HG02852 (cell line): ENCODE measurements around the gene CD1D.
A peak's percentile ranks its signal among the peaks of the same experiment; 100 is the strongest.

Experiments used
- ATAC-seq: cut with Tn5 transposase; IDR thresholded peaks from one replicate; pipeline ENCODE4 v1.9.1; 2021; ENCODE audit warnings: mild to moderate bottlenecking, moderate library complexity; ENCODE audit not compliant: unreplicated experiment

The CD1D gene

DNA sequence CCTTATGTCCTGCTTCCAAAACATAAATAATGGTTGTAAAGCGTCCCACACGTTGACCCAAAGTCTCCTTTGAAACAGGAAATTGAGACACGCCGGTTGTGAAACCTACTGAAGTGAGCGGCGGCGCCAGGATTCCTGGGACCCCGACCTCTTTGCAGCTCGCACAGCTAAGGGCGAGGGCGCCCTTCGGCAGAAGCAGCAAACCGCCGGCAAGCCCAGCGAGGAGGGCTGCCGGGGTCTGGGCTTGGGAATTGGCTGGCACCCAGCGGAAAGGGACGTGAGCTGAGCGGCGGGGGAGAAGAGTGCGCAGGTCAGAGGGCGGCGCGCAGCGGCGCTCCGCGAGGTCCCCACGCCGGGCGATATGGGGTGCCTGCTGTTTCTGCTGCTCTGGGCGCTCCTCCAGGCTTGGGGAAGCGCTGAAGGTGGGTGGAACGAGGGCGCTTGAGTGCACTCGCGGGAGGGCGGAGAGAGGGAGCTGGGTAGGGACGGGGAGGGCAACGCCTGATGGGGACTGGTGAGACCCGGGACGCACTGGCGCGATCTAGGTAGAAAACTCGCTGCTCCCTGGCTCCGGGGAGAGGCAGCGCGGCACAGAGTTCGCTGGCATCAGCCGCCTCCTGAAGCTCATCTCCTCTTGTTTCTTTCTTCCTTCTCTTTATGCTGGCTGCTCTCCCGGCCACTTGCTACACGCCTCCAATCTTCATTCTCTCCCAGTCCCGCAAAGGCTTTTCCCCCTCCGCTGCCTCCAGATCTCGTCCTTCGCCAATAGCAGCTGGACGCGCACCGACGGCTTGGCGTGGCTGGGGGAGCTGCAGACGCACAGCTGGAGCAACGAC lies at the start of gene CD1D:
Gene CD1D, plus strand, starts transcription at position 155 of the 836 bp plus-strand sequence. Its CDS starts 207 bp downstream, at position 362.
- ATAC-seq, result no peak

DNA sequence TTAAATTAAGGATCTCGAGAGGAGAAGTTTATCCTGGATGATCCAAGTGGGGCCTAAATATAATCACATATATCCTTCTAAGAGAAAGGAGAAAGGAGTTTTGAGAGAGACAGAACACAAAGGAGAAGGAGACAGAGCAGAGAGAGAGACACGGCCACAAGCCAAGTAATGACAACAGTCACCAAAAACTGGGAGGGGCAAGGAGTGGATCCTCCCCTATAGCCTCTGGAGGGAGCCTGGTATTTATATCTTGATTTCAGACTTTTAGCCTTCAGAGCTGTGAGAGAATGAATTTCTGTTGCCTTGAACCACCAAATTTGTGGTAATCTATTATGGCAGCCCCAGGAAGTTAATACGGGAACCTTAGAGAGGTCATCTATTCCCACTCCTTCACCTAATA lies 49.5 kb upstream of the CD1D start:
- no peak for ATAC-seq

DNA sequence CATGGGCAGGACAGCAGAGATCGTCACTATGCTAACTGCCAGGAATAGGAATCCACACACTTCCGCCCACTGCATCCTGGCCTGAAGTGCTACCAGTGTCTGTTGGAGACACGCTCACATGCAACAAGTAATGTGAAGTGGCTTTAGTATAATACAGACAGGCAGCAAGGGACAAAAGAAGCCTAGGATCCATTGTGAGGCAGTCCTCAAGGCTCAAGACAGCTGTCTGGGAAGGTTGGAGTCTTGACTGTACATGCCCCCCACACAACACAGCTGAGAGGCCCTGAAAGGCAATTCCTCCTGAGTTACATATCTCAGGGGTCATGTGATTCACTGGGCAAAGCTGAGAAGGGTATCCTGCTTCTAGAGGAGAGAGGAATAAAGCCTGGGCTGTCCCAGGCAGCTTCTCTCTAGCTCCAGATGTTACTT lies 39.9 kb upstream of the CD1D start:
- ATAC-seq, result no peak

DNA sequence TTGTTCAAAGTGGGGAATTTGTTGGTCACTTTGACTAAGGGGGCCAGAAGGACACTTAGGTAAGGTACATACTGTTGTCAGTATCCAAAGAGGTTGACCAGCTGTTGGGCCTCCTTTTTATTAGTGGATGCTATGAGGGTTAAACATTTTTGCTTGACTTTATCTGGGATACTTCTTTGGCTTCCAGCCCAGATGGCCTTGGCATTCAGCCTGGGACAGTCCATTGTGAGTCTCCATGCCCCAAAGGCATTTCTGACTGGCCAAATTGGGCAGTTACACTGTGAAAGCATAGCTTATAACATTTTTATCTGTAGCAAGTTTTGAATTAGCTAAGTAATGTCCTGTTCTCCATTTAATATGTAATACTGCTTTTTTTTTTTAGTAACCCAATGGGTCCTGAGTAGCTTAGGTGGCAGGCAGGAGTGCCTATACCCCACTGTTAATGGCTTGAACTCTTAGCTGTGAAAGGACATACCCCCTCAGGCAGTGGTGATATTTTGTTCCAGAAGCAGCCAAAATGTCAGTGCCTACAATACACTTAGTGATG lies 35.4 kb upstream of the CD1D start:
- no peak for ATAC-seq

DNA sequence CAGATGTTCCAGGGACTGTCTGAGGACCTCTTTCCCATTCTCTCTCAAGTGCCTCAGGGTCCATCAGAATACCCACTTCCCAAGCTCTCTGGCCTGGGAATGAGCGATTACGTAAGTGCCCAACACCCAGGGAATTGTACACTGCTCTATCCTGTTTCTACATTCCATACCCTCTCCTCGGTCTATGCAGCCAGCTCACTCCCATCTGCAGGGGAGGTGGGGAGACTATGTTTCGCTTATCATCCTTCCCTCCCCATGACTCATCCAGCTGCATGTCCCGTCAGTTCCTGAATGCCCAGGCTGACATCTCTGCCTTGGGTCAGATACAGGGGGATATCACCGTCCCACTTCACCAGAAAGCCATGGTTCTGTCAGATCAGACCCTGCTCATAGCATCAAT lies 34.5 kb upstream of the CD1D start:
- no peak for ATAC-seq

DNA sequence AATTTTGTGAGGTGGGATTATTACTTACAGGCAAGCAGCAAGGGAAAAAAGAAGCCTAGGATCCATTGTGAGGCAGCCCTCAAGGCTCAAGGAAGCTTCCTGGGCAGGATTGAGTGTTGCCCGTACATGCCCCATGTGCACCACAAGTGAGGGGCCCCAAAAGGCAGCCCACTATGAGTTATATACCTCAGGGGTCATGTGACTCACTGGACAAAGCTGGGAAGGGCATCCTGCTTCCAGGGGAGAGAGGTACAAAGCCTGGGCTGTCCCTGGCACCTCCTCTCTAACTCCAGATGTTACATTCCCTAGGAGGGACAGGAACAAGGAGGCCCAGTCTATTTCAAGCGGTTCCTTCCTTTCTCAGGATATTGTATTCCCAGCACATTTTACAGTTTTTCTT lies 34.0 kb upstream of the CD1D start:
- ATAC-seq, result no peak

DNA sequence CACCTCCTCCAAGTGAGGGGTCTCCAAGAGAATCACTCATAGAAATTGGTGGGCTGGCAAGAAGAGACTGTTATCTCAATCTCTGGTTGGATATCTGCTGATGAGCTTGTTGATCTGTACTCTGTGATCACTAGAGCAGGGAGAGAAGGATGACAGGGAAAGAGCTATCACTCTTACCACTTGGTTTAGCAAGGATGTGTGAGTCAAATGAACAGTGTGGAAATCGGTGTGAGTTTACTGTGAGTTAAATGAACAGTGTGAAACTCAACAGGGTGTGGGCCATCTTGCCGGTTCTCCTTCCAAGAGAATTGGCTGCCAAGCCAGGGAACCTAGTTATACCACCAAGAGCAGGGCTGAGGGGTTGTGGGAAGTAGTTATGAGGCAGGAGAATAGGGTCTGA lies 33.3 kb upstream of the CD1D start:
- no peak for ATAC-seq

DNA sequence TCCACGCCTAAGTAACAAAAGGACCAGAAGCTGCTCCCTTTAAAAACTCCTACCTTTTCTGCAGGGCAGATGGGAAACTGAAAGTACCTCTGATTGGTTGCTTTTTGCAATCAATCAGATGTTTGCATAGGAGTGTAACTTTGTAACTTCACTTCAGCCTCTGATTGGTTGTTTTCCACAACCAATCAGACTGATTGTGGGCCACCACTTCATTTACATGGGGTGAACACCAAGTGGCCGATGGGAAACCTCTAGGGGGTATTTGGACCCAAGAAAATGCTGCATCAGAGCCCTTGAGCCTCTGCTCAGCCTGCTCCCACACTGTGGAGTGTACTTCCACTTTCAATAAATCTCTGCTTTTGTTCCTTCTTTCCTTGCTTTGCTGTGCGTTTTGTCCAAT lies 32.8 kb upstream of the CD1D start:
- ATAC-seq, result no peak

DNA sequence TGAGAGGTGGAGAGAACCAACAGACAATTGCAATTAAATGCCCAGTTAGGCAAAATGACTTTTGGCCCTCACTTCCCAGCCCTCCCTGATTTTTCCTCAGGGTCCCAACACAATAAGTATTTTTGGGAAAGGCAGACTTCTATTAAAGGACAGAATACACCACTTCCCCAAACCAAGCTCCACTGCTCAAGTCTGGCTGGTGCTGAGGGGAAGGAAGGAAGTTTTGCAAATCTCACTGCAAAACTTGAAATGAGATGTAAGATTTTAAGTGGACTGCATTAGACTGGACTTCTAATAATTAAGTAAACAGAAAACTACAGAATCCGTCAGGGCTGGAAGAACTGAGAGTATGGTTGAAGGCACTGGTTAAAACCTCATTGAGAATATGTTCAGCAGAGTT lies 32.2 kb upstream of the CD1D start:
- ATAC-seq, result no peak

DNA sequence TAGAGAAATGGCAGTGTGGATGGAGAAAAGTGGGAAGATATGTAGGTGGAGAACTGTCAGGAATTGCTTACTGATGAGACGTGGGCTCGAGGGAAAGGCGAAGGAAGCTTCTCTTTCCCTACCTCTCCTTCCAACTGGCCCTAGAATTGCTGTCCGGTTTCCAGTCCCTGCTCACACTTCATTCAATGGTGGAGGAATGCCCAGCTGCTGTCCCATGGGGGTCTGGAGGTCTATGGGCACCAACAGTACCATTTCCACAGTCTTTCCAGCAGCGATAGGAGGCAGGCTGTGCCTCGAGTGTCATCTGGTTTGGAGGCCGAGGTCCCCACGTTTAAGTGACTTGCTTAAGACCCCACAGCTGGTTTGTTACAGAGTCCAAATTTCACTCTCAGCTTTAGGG lies 31.5 kb upstream of the CD1D start:
- no peak for ATAC-seq

DNA sequence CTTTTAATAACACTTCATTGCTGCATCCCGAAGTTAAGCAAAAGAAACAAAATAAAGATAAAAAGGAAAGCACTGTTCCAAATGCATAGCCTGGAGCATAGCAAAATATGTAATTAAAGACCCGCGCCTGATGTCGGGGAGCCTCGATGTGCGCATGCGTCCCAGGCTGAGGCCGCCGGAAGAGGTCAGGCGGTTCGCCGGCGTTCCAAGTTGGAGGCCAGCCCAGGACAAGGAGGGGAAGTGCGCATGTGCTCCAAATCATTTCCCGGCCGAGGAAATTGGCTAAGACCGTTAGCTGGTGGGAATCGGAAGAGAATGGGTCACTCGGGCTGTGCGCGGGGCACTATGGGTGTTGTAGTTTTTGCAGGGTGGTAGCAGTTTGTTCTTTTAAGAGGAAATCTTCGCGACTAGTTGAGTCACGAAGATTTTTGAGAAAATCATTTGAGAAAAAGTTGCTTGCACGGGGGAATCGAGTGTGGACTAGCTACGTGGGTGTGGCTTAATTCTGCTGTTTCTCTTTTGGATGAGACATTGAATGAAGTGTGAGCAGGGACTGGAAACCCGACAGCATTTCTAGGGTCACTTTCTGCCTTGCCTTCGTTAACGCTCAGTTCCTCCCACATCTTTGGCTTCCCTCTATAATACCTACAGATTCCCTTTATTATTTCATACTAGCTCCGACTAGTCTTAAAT lies 31.0 kb upstream of the CD1D start:
- ATAC-seq, result peak; percentile 78

DNA sequence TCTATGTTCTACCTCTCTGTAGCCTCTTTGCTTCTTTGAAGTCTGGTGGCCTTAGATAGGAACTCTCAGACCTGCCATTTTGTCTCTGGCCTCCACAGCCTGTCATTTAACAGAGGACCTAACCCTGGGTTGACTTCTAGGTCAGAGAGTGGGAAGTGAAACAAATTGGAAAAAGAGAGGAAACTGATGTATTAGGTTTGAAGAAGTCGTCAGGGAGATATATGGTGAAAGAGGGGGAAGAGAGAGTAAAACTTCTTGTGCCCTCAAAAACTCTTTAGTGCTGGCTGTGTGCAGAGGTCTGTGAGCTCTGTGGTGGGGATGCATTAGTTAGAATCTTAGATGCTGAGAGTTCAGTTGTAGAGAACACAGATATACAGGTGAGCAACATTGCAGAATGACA lies 30.2 kb upstream of the CD1D start:
- no peak for ATAC-seq

DNA sequence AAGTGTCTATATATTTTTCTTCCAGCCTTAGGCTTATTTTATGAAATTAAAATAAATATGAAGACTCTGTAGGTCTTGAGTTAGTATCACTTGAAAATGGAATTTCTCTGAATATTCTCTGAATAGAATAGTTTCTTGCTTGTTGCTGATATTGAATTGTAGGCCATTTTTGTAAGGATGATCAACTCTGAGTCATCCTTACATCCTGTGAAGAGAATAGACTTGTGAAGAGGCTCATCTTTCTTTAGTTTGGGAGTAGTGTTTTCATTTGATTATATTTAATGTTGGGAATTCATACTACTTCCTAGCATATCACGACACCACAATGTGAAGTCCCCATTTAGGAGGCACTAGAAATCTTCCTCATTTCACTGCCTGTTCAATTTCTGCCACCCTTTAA lies 27.5 kb upstream of the CD1D start:
- no peak for ATAC-seq

DNA sequence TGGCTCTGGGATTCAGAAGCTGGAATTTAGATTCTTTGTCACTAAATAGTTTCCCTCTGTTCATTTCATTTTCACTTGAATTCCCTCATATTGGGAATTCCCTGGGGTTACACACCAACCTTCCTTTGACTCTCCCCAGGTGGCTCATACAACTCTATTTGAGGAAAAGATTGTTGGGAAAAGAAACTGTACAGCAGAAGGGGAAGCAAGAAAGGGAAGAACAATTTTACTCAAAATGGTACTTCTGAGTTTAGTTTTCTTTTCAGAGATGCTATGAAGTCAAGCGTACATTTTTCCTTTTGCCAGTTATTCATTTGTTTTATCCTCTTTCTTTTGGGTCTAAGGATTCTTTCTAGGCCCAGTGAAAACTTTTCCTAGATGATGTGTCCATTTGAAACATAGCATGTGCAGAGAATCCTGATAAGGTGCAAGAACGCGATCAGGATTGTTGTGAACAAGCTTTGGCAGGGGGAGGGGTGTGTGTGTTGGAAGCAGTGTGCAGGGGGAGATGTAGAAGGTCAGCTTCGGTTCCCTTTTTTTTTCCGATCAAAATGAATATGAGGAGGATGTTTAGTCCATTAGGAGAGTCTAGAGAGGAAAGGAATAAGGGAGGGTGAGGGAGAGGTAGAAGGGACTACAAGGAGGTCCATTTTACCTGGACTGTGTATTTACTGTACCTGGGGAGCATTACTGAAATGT lies 26.8 kb upstream of the CD1D start:
- no peak for ATAC-seq

DNA sequence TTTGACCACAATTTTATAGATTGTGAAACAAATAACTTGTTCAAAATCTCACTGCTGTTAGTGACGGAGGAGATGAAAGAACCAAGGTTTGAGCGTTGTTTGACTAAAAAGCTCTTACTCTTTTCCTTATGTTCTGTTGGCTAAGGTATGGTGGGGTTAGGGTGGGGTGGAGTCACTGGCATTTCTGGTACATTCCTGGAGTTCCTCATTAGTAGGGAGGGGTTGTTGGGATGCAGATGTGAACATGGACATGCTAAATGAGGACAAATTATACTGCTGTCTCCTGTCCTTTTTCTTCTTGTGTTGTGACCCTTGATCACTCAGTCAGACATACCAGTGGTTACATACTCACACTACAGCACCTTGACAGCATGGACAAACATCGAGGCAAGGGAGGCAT lies 26.2 kb upstream of the CD1D start:
- ATAC-seq, result no peak

DNA sequence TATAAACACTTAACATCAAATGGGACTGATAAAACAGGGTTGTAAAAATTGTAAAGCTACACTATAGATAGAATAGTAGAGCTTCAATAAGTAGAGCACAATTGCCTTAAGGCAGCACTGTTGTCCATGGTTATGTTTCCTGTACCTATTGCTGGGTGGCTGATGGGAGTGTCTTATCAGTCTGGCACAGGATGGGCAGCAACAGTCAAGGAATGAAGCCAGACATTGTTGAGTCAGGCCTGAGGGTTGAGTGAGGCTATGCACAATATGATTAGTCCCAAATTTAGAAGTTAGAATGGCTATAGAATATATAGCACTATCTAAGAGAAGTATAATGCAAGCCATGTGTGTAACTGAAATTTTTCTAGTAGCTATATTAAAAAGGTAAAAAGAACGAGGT lies 25.0 kb upstream of the CD1D start:
- ATAC-seq, result no peak

DNA sequence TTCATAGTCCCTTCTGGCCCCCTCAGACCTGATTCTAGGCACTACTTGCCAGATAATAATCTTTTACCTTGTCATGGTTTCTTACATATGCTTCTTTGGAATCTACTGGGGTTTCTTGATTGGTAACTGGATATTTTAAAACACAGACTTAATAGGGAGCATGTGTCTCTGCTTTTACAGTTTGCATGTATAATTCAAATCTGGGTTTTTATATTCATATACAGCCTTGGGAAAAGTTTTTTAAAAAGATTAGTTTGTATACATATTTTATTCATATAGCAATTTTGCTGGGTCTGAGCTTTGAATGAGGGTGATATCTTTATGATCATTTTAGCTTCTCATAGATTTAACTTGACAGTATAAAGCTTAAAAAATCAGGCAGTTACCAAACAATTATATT lies 21.1 kb upstream of the CD1D start:
- no peak for ATAC-seq

DNA sequence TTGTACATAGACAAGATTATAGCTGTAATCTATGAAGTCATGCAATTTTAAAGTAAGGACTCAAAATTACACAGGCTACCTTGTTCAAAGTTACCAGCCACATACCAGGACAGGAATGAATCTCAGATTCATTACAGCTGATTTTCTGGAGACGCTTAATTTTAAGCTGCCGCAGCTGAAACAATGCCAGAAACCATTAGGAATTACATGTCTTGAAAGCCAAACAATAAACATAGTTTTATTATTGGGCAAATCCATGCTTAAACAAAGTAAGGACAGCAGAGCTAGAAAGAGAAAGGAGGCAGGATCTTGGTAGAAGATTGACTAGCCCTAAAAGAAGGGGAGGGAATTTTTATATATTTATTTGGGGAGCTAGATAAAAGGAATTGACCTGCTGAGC lies 19.2 kb upstream of the CD1D start:
- ATAC-seq, result no peak

DNA sequence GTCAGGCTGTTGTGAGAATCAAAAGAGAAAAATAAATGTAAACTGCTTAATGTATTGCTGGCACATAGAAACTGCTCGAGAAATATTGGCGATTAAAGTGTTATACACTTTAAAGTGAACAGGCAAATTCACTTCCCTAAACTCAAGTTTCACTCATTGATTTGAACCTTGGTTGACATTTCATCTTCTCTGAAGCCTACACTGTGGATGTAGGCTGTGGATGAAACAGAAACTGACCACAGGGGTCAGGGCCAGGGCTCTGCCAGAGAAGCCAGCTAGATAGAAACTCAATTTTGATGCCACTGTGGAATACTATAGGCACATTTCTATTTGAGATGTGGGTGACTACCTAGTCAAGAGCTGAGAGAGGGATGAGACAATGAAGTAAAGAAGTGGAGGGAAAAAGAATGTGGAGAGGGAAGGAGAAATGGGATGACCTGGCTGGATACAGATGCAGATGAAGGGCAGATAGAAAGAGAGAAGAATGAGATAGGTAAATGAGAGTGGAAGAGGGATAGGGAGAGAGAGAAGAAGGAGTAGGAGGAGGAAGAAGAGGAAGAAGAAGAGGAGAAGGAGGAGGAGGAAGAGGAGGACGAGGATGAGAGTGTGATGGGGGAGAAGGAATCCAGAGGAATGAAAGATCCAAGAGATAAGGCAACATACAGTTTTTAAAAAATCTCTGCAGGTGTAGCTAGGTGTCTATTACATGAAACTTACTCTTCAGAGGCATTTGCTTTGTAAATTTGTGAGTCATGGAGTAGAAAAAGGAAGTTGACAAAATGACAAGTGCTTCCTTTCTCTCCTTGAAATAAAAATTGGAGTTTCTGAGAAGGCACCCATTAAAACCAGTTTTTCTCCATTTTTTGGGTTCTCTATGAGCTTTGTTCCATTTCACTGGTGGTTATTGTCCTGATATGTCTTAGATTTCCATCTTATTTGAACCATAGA lies 17.4 kb upstream of the CD1D start:
- ATAC-seq, result peak; percentile 98

DNA sequence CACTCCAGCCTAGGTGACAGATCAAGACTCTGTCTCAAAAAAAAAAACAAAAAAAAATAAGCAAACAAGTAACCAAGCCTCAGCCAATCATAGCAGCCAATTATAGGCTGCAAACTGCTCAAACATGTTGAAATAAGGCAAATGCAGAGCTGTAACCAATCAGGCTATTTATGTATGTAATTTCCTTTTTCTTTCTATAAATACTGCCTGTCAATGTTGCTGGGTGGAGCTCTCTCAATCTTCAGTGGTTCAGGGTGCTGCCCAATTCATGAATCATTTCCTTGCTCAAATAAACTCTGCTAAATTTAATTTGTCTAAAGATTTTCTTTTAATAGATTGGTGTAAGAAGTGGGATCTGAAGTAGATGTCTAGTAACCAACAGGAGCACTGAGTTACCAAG lies 11.6 kb upstream of the CD1D start:
- no peak for ATAC-seq
